ENCODE data around the gene ZNF69.

- TF ChIP-seq, protein P1, sequence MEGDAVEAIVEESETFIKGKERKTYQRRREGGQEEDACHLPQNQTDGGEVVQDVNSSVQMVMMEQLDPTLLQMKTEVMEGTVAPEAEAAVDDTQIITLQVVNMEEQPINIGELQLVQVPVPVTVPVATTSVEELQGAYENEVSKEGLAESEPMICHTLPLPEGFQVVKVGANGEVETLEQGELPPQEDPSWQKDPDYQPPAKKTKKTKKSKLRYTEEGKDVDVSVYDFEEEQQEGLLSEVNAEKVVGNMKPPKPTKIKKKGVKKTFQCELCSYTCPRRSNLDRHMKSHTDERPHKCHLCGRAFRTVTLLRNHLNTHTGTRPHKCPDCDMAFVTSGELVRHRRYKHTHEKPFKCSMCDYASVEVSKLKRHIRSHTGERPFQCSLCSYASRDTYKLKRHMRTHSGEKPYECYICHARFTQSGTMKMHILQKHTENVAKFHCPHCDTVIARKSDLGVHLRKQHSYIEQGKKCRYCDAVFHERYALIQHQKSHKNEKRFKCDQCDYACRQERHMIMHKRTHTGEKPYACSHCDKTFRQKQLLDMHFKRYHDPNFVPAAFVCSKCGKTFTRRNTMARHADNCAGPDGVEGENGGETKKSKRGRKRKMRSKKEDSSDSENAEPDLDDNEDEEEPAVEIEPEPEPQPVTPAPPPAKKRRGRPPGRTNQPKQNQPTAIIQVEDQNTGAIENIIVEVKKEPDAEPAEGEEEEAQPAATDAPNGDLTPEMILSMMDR (IDR thresholded peaks at IDR 0.05), result no peak
- TF ChIP-seq, protein P2, sequence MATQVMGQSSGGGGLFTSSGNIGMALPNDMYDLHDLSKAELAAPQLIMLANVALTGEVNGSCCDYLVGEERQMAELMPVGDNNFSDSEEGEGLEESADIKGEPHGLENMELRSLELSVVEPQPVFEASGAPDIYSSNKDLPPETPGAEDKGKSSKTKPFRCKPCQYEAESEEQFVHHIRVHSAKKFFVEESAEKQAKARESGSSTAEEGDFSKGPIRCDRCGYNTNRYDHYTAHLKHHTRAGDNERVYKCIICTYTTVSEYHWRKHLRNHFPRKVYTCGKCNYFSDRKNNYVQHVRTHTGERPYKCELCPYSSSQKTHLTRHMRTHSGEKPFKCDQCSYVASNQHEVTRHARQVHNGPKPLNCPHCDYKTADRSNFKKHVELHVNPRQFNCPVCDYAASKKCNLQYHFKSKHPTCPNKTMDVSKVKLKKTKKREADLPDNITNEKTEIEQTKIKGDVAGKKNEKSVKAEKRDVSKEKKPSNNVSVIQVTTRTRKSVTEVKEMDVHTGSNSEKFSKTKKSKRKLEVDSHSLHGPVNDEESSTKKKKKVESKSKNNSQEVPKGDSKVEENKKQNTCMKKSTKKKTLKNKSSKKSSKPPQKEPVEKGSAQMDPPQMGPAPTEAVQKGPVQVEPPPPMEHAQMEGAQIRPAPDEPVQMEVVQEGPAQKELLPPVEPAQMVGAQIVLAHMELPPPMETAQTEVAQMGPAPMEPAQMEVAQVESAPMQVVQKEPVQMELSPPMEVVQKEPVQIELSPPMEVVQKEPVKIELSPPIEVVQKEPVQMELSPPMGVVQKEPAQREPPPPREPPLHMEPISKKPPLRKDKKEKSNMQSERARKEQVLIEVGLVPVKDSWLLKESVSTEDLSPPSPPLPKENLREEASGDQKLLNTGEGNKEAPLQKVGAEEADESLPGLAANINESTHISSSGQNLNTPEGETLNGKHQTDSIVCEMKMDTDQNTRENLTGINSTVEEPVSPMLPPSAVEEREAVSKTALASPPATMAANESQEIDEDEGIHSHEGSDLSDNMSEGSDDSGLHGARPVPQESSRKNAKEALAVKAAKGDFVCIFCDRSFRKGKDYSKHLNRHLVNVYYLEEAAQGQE (IDR thresholded peaks at IDR 0.05; ENCODE audit: insufficient read depth in 1 of 2, low read depth in 2 of 2, low read length in 1 of 2), result no peak
- TF ChIP-seq POLR2AphosphoS5 (IDR thresholded peaks at IDR 0.05; ENCODE audit: low read depth, low read length), result no peak
Observed at GRCh38 chr19:11902228-11902627, 14.6 kb downstream of the ZNF69 start.

Data from Panc1 (cell line).